ENCODE results near the gene HHEX.

- no peak for TF ChIP-seq POLR2A (IDR thresholded peaks at IDR 0.05; ENCODE audit: low read length)
- TF ChIP-seq, protein P1, sequence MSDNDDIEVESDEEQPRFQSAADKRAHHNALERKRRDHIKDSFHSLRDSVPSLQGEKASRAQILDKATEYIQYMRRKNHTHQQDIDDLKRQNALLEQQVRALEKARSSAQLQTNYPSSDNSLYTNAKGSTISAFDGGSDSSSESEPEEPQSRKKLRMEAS (IDR thresholded peaks at IDR 0.05), result no peak
- no peak for TF ChIP-seq PHF8 (IDR thresholded peaks at IDR 0.05; ENCODE audit: borderline replicate concordance, low read depth)
- TF ChIP-seq FOXS1 (CRISPR knock-in tag; IDR thresholded peaks at IDR 0.05), result no peak
- TF ChIP-seq, protein P2, sequence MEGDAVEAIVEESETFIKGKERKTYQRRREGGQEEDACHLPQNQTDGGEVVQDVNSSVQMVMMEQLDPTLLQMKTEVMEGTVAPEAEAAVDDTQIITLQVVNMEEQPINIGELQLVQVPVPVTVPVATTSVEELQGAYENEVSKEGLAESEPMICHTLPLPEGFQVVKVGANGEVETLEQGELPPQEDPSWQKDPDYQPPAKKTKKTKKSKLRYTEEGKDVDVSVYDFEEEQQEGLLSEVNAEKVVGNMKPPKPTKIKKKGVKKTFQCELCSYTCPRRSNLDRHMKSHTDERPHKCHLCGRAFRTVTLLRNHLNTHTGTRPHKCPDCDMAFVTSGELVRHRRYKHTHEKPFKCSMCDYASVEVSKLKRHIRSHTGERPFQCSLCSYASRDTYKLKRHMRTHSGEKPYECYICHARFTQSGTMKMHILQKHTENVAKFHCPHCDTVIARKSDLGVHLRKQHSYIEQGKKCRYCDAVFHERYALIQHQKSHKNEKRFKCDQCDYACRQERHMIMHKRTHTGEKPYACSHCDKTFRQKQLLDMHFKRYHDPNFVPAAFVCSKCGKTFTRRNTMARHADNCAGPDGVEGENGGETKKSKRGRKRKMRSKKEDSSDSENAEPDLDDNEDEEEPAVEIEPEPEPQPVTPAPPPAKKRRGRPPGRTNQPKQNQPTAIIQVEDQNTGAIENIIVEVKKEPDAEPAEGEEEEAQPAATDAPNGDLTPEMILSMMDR (IDR thresholded peaks at IDR 0.05), result no peak
- TF ChIP-seq TP53 (CRISPR knock-in tag; IDR thresholded peaks at IDR 0.05), result no peak
- TF ChIP-seq RAD21 (conservative IDR thresholded peaks at IDR 0.05 in 1 of 2, IDR thresholded peaks at IDR 0.05 in 1 of 2), result no peak
- no peak for TF ChIP-seq ZFP36 (IDR thresholded peaks at IDR 0.05; ENCODE audit: borderline replicate concordance, partially characterized antibody)
- no peak for TF ChIP-seq RFX5 (IDR thresholded peaks at IDR 0.05)
- no peak for TF ChIP-seq SMC3 (IDR thresholded peaks at IDR 0.05)
- no peak for TF ChIP-seq CHD2 (IDR thresholded peaks at IDR 0.05; ENCODE audit: low read length, partially characterized antibody)
These were observed 34.3 kb upstream of the HHEX start for GRCh38 chr10:92655426-92655825.
